ENCODE data around the gene TBC1D19. TPM values are rescaled to one million over a fixed set of nuclear protein-coding genes. Genes with fewer than 3 reads are reported as not detected.

TBC1D19 gene
- total RNA-seq, 1 donor from 2014 or later, result 0.96 TPM

- ATAC-seq (no peak), DNase-seq (ENCODE audit: low spot score) (no peak)
Observed at GRCh38 chr4:26772096-26772873, 188.4 kb downstream of the TBC1D19 start.

DNA sequence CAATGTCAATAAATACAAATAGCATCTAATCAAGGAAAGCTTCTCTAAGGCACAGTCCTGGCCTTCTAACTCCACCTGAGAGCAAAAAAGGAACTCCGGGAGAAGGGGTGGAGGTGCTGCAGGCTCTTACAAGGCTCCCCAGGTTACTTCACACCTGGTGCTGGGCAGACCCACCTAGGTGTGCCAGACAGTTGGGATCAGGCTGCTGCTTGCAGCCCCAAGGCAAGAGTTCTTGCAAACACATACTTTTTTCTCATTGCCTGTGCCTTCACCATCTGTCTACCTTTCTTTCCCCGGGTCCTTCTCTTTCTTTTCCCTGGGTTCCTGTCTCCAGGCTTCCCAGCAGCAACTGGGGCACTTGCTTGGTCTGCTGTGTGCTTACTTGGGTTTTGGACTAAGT, 195.3 kb downstream of the TBC1D19 start:
- DNase-seq (ENCODE audit: low spot score) (no peak), ATAC-seq (no peak)

DNA sequence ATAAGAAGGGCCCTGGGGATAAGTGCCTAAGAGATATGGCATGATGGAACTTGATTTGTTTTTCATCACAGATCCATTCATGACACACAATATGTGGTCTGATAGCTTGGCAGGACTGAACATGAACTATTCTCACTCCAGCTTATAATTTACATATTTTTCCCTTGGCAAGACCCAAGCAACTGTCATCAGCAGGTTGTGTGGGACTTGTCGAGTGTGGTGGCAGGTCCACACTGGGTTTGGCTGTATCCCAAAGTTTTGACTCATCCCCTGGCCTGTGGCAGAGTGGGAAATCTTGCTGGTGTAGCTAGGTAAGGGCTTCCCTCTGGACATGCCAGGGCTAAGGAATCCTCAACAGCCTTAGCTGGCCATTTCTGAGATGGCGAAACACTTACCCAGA, 195.8 kb downstream of the TBC1D19 start:
- DNase-seq (ENCODE audit: low spot score) (no peak), ATAC-seq (no peak)

- no peak for ATAC-seq
- no peak for DNase-seq (ENCODE audit: low spot score)
Observed at GRCh38 chr4:26780539-26780938, 196.7 kb downstream of the TBC1D19 start.

GRCh38 chr4:26782168-26782829, 198.4 kb downstream of the TBC1D19 start:
- DNase-seq (ENCODE audit: low spot score), result no peak
- ATAC-seq, result no peak

GRCh38 chr4:26782830-26783202, 198.9 kb downstream of the TBC1D19 start:
- DNase-seq (ENCODE audit: low spot score) (no peak), ATAC-seq (no peak)

DNA sequence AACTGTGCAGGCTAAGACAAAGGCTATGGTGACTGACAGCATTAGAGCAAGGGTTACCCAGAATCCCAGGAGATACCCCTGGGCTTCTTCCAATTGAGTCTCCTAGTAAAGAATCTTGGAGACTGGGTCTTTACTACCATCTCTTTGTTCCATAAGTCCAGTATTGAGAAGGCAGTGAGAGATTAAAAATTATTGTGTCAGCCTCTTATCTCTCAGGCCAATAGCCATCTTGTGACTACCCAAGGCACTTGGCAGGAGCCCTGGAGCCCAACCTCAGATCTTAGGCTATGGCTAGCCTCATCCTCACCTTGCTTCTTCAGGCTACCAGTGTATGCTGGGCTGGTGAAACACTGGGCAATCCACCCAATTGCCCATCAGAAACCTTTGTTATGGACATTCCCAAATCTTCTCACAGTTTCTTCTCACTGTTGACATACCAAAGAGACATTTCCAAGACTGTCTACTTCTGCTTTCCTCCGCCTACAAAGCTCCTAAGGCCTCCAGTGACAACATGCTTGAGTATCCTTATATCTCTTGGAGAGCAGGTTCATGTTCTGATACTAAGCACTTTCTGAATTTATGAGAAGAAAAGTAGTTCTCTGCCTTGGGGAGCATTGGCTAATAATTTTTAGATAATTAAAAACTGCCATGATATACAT, 200.5 kb downstream of the TBC1D19 start:
- ATAC-seq, result no peak

GRCh38 chr4:26785312-26785711, 201.4 kb downstream of the TBC1D19 start:
- DNase-seq (ENCODE audit: low spot score), result no peak
- ATAC-seq, result no peak

More for the DNA sequence above, 200.5 kb downstream of the TBC1D19 start:
- no peak for DNase-seq (ENCODE audit: low spot score)

GRCh38 chr4:26785810-26786209, 201.9 kb downstream of the TBC1D19 start:
- no peak for ATAC-seq
- no peak for DNase-seq (ENCODE audit: low spot score)

DNA sequence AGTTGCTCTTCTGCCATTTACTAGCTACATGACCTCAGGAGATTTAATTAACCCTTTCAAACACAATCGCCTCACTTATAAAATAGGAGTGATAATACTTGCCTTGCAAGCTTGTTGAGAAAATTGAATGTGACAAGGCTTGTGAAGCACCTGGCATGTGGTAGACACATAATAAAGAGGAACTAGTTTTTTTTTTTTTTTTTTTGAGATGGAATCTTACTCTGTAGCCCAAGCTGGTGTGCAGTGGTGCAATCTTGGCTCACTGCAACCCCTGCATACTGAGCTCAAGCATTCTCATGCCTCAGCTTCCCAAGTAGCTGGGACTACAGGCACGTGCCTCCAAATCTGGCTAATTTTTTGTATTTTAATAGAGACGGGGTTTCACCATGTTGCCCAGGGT, 203.0 kb downstream of the TBC1D19 start:
- no peak for DNase-seq (ENCODE audit: low spot score)
- ATAC-seq, result no peak

- no peak for DNase-seq (ENCODE audit: low spot score)
- ATAC-seq, result peak; percentile 88
Observed at GRCh38 chr4:26787461-26788340, 203.8 kb downstream of the TBC1D19 start.

- no peak for ATAC-seq
Observed at GRCh38 chr4:26788341-26788733, 204.5 kb downstream of the TBC1D19 start.

DNA sequence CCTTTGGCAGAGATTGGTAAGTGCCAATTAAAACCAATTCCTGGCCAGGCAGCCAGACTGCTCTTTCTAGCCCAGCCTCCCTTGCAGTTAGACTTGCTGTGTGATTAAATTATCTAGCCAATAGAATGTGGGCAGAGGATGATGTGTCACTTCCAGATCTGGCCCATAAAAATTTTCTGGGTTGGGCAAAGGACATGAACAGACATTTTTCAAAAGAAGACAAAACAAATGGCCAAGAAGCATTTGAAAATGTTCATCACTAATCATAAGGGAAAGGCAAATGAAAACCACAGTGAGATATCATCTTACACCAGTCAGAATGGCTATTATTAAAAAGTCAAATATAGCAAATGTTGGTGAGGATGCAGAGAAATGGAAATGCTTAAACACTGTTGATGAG, 205.3 kb downstream of the TBC1D19 start:
- ATAC-seq (no peak), DNase-seq (ENCODE audit: low spot score) (no peak)

More at GRCh38 chr4:26788341-26788733, 204.5 kb downstream of the TBC1D19 start:
- no peak for DNase-seq (ENCODE audit: low spot score)

- DNase-seq (ENCODE audit: low spot score) (no peak), ATAC-seq (no peak)
Observed at GRCh38 chr4:26791346-26791745, 207.5 kb downstream of the TBC1D19 start.

DNA sequence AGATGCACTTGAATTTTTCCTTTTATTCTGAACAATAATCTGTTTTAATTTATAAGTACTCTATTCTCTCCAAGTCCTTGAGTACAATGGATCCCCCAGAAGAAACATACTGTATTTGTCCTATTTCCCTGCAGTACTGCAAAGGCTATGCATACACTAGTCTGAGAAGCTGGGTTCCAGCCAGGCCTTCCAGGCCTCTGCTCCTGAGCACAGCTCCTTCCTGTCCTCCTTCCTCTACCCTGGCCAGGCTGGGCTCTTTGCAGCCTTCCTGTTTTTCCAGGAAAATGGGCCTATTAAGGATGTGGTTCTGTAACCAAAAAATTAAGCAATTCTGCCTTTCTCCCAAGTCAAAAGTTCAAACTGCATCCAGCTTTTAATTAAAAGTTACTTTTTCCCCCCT, 208.8 kb downstream of the TBC1D19 start:
- DNase-seq (ENCODE audit: low spot score), result no peak
- peak; percentile 48 for ATAC-seq

DNA sequence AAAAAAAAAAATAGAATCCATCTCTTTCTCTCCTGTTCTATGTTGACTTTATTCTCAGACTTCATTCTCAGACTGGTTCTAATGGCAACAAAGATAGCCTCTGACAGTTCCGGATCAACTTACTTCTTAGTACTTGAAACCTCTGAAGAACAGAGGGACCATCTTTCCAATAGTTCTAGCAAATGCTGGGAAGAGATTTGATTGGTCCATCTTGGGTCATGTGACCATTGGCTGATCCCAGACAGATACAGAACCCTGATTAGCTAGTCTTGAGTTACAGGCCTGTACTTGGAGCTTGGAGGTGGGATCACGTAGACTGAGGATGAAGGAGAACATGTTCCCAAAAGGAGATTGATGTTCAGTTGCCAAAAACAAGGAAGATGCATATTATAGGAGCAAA, 209.9 kb downstream of the TBC1D19 start:
- no peak for DNase-seq (ENCODE audit: low spot score)
- no peak for ATAC-seq

- ATAC-seq, result no peak
- no peak for DNase-seq (ENCODE audit: low spot score)
Observed at GRCh38 chr4:26796081-26796480, 212.2 kb downstream of the TBC1D19 start.

- DNase-seq (ENCODE audit: low spot score) (no peak), ATAC-seq (no peak)
Observed at GRCh38 chr4:26802790-26803189, 218.9 kb downstream of the TBC1D19 start.

DNA sequence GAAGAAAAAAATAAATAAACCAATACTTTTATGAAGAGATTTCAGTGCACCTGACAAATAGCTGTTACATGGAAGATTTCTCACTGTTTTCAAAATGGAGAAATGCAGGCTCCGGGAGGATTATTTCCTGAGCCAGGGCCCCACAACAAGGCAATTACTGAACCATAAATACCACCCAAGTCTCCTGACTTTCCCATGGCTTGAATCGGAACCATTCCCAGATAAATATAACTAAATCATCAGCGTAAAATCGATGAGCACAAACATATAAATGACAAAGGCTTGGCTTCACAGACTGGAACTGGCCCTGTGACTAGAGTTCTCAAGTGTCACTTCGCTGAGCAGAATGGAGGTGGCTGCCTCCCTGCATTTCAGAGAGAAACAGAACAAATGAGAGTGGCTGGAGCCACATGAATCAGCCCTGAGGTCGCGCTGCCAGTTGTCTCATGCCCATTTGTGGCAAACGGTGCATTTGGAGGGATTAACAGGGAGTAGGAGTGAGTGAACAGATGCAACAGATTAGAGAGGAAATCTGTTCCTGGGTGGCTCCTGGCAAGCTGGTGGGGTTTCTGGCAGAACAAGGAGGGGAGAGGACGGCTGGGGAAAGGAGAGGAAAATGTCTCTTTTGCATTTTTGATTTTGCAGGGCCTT, 219.5 kb downstream of the TBC1D19 start:
- ATAC-seq (no peak), DNase-seq (ENCODE audit: low spot score) (no peak)

GRCh38 chr4:26804451-26804850, 220.6 kb downstream of the TBC1D19 start:
- no peak for DNase-seq (ENCODE audit: low spot score)
- no peak for ATAC-seq
